NCI-H460 (cell line): ENCODE data around the gene TMPRSS2. TPM values are rescaled to one million over a fixed set of nuclear protein-coding genes. Genes with fewer than 3 reads are reported as not detected.

ENCODE experiments used
- DNase-seq: peaks from one replicate; pipeline ENCODE4 v3.0.0-alpha.2; 2016; ENCODE audit warnings: low read depth; ENCODE audit errors: extremely low read depth
- total RNA-seq: library from RNA; depleted of rRNA; stranded (reverse); fragments of >200 nt; shearing (Covaris generic); gene quantifications from 2 replicates; pipeline ENCODE4 v1.2.3, GENCODE V29; 2014

Gene TMPRSS2
- total RNA-seq, 1 experiment from 2014 or later: not detected

- no peak for DNase-seq
Observed at GRCh38 chr21:41483415-41483814, 24.5 kb downstream of the TMPRSS2 start.

GRCh38 chr21:41482980-41483379, 25.0 kb downstream of the TMPRSS2 start:
- no peak for DNase-seq

- DNase-seq: no peak
Observed at GRCh38 chr21:41482301-41482700, 25.7 kb downstream of the TMPRSS2 start.

GRCh38 chr21:41481191-41481590, 26.8 kb downstream of the TMPRSS2 start:
- DNase-seq: no peak

- no peak for DNase-seq
Observed at GRCh38 chr21:41480086-41480690, 27.8 kb downstream of the TMPRSS2 start.

- no peak for DNase-seq
Observed at GRCh38 chr21:41479686-41480085, 28.3 kb downstream of the TMPRSS2 start.

- no peak for DNase-seq
Observed at GRCh38 chr21:41478319-41479177, 29.4 kb downstream of the TMPRSS2 start.

GRCh38 chr21:41477641-41478318, 30.2 kb downstream of the TMPRSS2 start:
- no peak for DNase-seq

- DNase-seq: no peak
Observed at GRCh38 chr21:41475714-41476420, 32.1 kb downstream of the TMPRSS2 start.

- DNase-seq: no peak
Observed at GRCh38 chr21:41472753-41473548, 35.0 kb downstream of the TMPRSS2 start.

- no peak for DNase-seq
Observed at GRCh38 chr21:41470054-41470453, 37.9 kb downstream of the TMPRSS2 start.

GRCh38 chr21:41466024-41466820, 41.7 kb downstream of the TMPRSS2 start:
- no peak for DNase-seq

- no peak for DNase-seq
Observed at GRCh38 chr21:41465176-41465781, 42.7 kb downstream of the TMPRSS2 start.

- peak; percentile 39 for DNase-seq
Observed at GRCh38 chr21:41460578-41461527, 47.1 kb downstream of the TMPRSS2 start.

GRCh38 chr21:41459884-41460534, 47.9 kb downstream of the TMPRSS2 start:
- DNase-seq: no peak

GRCh38 chr21:41458559-41458958, 49.4 kb downstream of the TMPRSS2 start:
- DNase-seq: no peak

- DNase-seq: no peak
Observed at GRCh38 chr21:41458121-41458520, 49.8 kb downstream of the TMPRSS2 start.
